ENCODE data around the gene SUN2. TPM values are rescaled to one million over a fixed set of nuclear protein-coding genes. Genes with fewer than 3 reads are reported as not detected.

SUN2 gene
- total and polyA plus RNA-seq, 2 of the 4 experiments (the other 2 are of a cell fraction): 27.8 to 50.0 TPM

GRCh38 chr22:38775656-38776055, 19.9 kb upstream of the SUN2 start:
- no peak overlapping the region for H2BK120ac ChIP-seq (ENCODE audit: low read depth, low read length)
- peak overlapping the region; percentile 18 for H2AFZ ChIP-seq (replicated peaks; ENCODE audit: low read length, poor library complexity)
- no peak overlapping the region for H3K4ac ChIP-seq (ENCODE audit: low read depth, low read length)
- no peak overlapping the region for H3K14ac ChIP-seq (replicated peaks; ENCODE audit: low read depth, low read length)
- no peaks in the 10 kb centered on the region for H3K9me3 ChIP-seq (ENCODE audit: control insufficient read depth, insufficient read depth, low read length)
- no peak overlapping the region for H4K91ac ChIP-seq (ENCODE audit: insufficient read depth, low read depth, low read length)
- no TSS peak for BruUV-seq (replicated peaks)
- no peak overlapping the region for H2BK20ac ChIP-seq (ENCODE audit: low read depth, low read length)
- H2BK5ac ChIP-seq (ENCODE audit: low read depth, low read length, poor library complexity, severe bottlenecking): no peak overlapping the region
- POLR2A ChIA-PET (ENCODE audit: unreplicated experiment): interaction anchor here (0.6 kb wide), 1 partner anchor 171 kb away, joined by 3 read pairs; no protein-coding TSS in a partner anchor
- H4K5ac ChIP-seq (ENCODE audit: low read depth, low read length): no peak overlapping the region
- no peak overlapping the region for H2BK15ac ChIP-seq (ENCODE audit: low read depth, low read length)
- peak overlapping the region; percentile 3 for H2AK9ac ChIP-seq (replicated peaks; ENCODE audit: low read depth, low read length, poor library complexity)
- H3K56ac ChIP-seq (ENCODE audit: extremely low read depth, insufficient read depth, low read length): no peak overlapping the region
- H3K36me3 ChIP-seq (ENCODE audit: control insufficient read depth, insufficient read depth, low read length): peaks cover 10% of the 10 kb centered on the region; the same call in 1 of the 2 replicates
- DNase-seq (no peak), ATAC-seq (ENCODE audit: low read depth) (peak; percentile 29)
- dilution Hi-C loops (cut with HindIII; ENCODE audit: low sequenced_read_pairs, unreplicated experiment): no loop called here
- TF ChIP-seq MAFK (IDR thresholded peaks at IDR 0.05; ENCODE audit: low read depth, low read length) (no peak), RAD21 (IDR thresholded peaks at IDR 0.05; ENCODE audit: low read length) (no peak), MAZ (IDR thresholded peaks at IDR 0.05; ENCODE audit: borderline replicate concordance, low read depth, low read length) (no peak), POLR2A (IDR thresholded peaks at IDR 0.05; ENCODE audit: low read depth, low read length) (no peak), CTCF (conservative IDR thresholded peaks at IDR 0.05; ENCODE audit: low read depth, low read length) (no peak), RCOR1 (IDR thresholded peaks at IDR 0.05; ENCODE audit: insufficient replicate concordance, low read length) (no peak), CEBPB (IDR thresholded peaks at IDR 0.05; ENCODE audit: low read depth, low read length) (no peak), NFE2L2 (IDR thresholded peaks at IDR 0.05; ENCODE audit: low read depth, low read length) (no peak), MXI1 (IDR thresholded peaks at IDR 0.05; ENCODE audit: borderline replicate concordance, low read depth, low read length) (no peak), ELK1 (IDR thresholded peaks at IDR 0.05; ENCODE audit: borderline replicate concordance, low read depth, low read length) (no peak), FOS (IDR thresholded peaks at IDR 0.05; ENCODE audit: low read depth, low read length) (no peak), BHLHE40 (IDR thresholded peaks at IDR 0.05; ENCODE audit: low read depth, low read length) (no peak), USF2 (IDR thresholded peaks at IDR 0.05; ENCODE audit: low read depth, low read length) (no peak), SMC3 (IDR thresholded peaks at IDR 0.05; ENCODE audit: low read depth, low read length) (no peak)
- no peaks in the 10 kb centered on the region for H3K4me1 ChIP-seq (ENCODE audit: control insufficient read depth, insufficient read depth, low read length)
- no peak overlapping the region for H4K8ac ChIP-seq (ENCODE audit: low read depth in 2 of 2, low read length in 2 of 2)
- intact Hi-C loops (cut with micrococcal nuclease): no loop called here
- H3K27ac ChIP-seq (ENCODE audit: insufficient read depth, low read length): no peak overlapping the region
- no peak overlapping the region for H3K18ac ChIP-seq (ENCODE audit: low read depth, low read length)
- no peak overlapping the region for H3K9ac ChIP-seq (ENCODE audit: low read depth, low read length)
- H3K27me3 ChIP-seq (ENCODE audit: control insufficient read depth, insufficient read depth, low read length): no peaks in the 10 kb centered on the region
- H3K9me1 ChIP-seq (ENCODE audit: insufficient read depth, low read length): no peaks in the 10 kb centered on the region
- WGBS, 2 experiments (ENCODE audit: extremely low coverage in 2 of 2, insufficient read length in 1 of 2): no CpG with 5 or more reads among the region's 13 CpGs
- CTCF ChIA-PET: no interaction called here
- no peaks in the 10 kb centered on the region for H4K20me1 ChIP-seq (ENCODE audit: insufficient read depth, low read length)
- in situ Hi-C loops (cut with MboI; ENCODE audit: low sequenced_read_pairs): no loop called here
- no peak overlapping the region for H3K23ac ChIP-seq (ENCODE audit: low read depth, low read length)
- no peak overlapping the region for H3K4me2 ChIP-seq (ENCODE audit: low read depth, low read length)
- no peak overlapping the region for H2AK5ac ChIP-seq (ENCODE audit: low read depth, low read length)
- 0 out of 4 replicates have a peak, but pooled peaks cover 0 to 1% of the 10 kb centered on the region in 2 experiments for H3K79me1 ChIP-seq (ENCODE audit: low read depth in 1 of 2, low read length in 2 of 2)
- no peak overlapping the region for H3K4me3 ChIP-seq (ENCODE audit: insufficient read depth, low read depth, low read length)
